DOHH2 (cell line): ENCODE data around the gene TTLL9.

Source experiments
- H3F3A ChIP-seq: fragments of 200-600 bp; sonication (generic), shearing (Covaris generic); 2 replicates; pipeline ENCODE4 v1.6.0; 2016; ENCODE audit warnings: antibody characterized with exemption, mild to moderate bottlenecking; ENCODE audit not compliant: control insufficient read depth, insufficient read depth
- H3K27ac ChIP-seq: fragments of 200-600 bp; sonication (generic); 2 replicates; pipeline ENCODE4 v1.5.1; 2014; ENCODE audit warnings: low read depth, mild to moderate bottlenecking, low read length, moderate library complexity
- H3K27me3 ChIP-seq: fragments of 200-600 bp; sonication (generic); 2 replicates; pipeline ENCODE4 v1.6.1; 2014; ENCODE audit warnings: mild to moderate bottlenecking, low read length, mixed read lengths; ENCODE audit not compliant: control insufficient read depth
- H3K36me3 ChIP-seq: fragments of 200-600 bp; sonication (generic); 2 replicates; pipeline ENCODE4 v1.6.1; 2014; ENCODE audit warnings: mild to moderate bottlenecking, low read length, moderate library complexity, mixed read lengths; ENCODE audit not compliant: control insufficient read depth
- H3K4me1 ChIP-seq: fragments of 200-600 bp; sonication (generic); 2 replicates; pipeline ENCODE4 v1.6.1; 2014; ENCODE audit warnings: mild to moderate bottlenecking, low read length, mixed read lengths; ENCODE audit not compliant: control insufficient read depth
- H3K4me2 ChIP-seq: fragments of 200-600 bp; sonication (generic); 2 replicates; pipeline ENCODE4 v1.6.0; 2014; ENCODE audit warnings: mild to moderate bottlenecking, low read length, moderate library complexity
- H3K4me3 ChIP-seq: fragments of 200-600 bp; sonication (generic); 2 replicates; pipeline ENCODE4 v1.5.1; 2014; ENCODE audit warnings: mild to moderate bottlenecking, low read length, mixed read lengths
- H3K79me2 ChIP-seq: fragments of 200-600 bp; sonication (generic); 2 replicates; pipeline ENCODE4 v1.6.1; 2014; ENCODE audit warnings: mild to moderate bottlenecking, low read length, mixed read lengths; ENCODE audit not compliant: control insufficient read depth
- H3K9me2 ChIP-seq: fragments of 200-600 bp; sonication (generic); replicated peaks from 2 replicates; pipeline ENCODE4 v1.6.1; 2014; ENCODE audit warnings: mild to moderate bottlenecking, low read length, mixed read lengths; ENCODE audit not compliant: control insufficient read depth
- H3K9me3 ChIP-seq: fragments of 200-600 bp; sonication (generic); 2 replicates; pipeline ENCODE4 v1.6.1; 2014; ENCODE audit warnings: antibody characterized with exemption, low read length, mixed read lengths; ENCODE audit not compliant: control insufficient read depth, insufficient read depth
- H4K20me1 ChIP-seq: fragments of 200-600 bp; sonication (generic); 2 replicates; pipeline ENCODE4 v1.6.0; 2014; ENCODE audit warnings: low read depth, mild to moderate bottlenecking, antibody characterized with exemption, low read length, moderate library complexity; ENCODE audit not compliant: control insufficient read depth, insufficient read depth
- CTCF ChIP-seq: fragments of 200-600 bp; sonication (generic); IDR thresholded peaks from one replicate; pipeline ENCODE4 v1.5.1; 2014; ENCODE audit warnings: antibody characterized with exemption, mild to moderate bottlenecking, low read depth, low read length; ENCODE audit not compliant: poor library complexity, severe bottlenecking
- EZH2phosphoT487 ChIP-seq: fragments of 200-600 bp; sonication (generic); IDR thresholded peaks from 2 replicates; pipeline ENCODE4 v1.6.1; 2017; ENCODE audit warnings: borderline replicate concordance, mild to moderate bottlenecking, antibody characterized with exemption, low read length, moderate library complexity, mixed read lengths

The TTLL9 gene

GRCh38 chr20:31953556-31954148, 83.2 kb downstream of the TTLL9 start:
- peaks cover 3% of the 10 kb centered on the region; the same call in 1 of the 2 replicates for H4K20me1 ChIP-seq
- no peaks in the 10 kb centered on the region for H3K9me2 ChIP-seq
- no peak overlapping the region for H3K27ac ChIP-seq
- H3K4me3 ChIP-seq = no peak overlapping the region
- peaks cover 22% of the 10 kb centered on the region for H3K36me3 ChIP-seq
- H3F3A ChIP-seq = no peaks in the 10 kb centered on the region
- H3K4me1 ChIP-seq = peaks cover 11% of the 10 kb centered on the region
- H3K9me3 ChIP-seq = peaks cover 2% of the 10 kb centered on the region; the same call in 1 of the 2 replicates
- no peak overlapping the region for H3K4me2 ChIP-seq
- peaks cover 12% of the 10 kb centered on the region for H3K27me3 ChIP-seq
- peaks cover 30% of the 10 kb centered on the region for H3K79me2 ChIP-seq
- TF ChIP-seq CTCF (no peak), EZH2phosphoT487 (no peak)

DNA sequence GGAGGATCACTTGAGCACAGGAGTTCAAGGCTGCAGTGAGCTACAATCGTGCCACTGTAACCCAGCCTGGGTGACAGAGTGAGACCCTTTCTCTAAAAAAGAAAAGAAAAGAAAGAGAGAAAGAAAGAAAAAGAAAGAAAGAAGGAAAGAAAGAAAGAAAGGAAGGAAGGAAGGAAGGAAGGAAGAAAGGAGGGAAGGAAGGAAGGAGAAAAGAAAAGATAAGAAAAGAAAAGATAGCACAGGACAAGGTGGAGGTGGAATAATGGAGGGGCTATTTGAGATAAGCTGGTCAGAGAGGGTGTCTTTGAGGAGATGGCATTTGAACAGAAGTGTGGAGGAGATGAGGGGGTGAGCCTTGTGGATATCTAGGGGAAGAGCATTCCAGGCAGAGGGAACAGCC, 84.1 kb downstream of the TTLL9 start:
- Histone ChIP-seq H3F3A (no peaks in the 10 kb centered on the region), H4K20me1 (peaks cover 3% of the 10 kb centered on the region; the same call in 1 of the 2 replicates), H3K27me3 (peaks cover 14% of the 10 kb centered on the region), H3K4me3 (no peak overlapping the region), H3K9me2 (no peaks in the 10 kb centered on the region), H3K4me1 (peaks cover 11% of the 10 kb centered on the region), H3K27ac (no peak overlapping the region), H3K4me2 (no peak overlapping the region), H3K36me3 (peaks cover 13% of the 10 kb centered on the region), H3K9me3 (no peaks in the 10 kb centered on the region), H3K79me2 (peaks cover 23% of the 10 kb centered on the region)
- TF ChIP-seq EZH2phosphoT487 (no peak), CTCF (no peak)

DNA sequence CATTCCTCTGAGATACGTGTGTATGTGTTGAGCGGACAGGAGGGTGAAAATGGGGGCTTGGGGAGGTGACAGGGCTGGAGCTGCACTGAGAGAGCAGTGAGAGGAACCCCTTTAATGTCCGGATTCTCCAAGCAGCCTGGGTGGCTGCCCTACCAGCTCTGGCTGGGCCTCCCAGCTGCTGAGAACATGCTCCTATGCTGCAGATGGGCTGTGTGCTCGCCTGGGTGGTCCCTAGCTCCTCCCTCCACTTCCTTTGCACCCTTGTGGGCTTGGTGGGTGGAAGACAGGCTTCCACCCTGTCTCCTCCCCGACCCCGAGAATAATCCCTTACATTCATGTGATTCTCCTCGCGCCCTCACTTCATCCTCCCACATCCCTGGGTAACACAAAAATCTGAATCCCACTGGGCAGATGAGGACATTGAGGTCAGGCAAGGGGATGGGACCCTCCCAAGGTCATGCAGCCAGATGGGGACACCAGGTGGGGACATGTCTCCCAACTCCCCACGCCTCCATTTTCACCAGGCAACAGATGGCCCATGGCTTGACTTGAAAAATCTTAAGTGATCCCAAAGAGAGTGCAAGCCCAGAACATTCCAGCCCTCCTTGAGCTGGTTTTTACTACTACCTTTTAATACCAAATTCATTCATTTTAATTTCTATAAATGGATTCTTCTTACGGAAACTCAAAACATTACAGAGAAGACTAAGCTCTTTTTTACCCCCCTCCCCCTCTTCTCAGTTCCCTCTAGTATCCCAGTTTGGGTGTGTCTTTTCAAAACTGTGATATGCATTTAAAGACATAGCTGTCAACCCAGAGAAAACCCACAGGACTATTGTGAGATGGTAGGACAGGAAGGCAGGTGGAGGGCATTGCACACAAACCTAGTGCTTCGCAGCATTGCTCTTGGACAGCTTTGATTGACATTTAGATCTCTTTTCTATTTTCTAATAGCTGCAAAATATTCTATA, 86.4 kb downstream of the TTLL9 start:
- H3K9me2 ChIP-seq = no peaks in the 10 kb centered on the region
- no peaks in the 10 kb centered on the region for H3F3A ChIP-seq
- no peaks in the 10 kb centered on the region for H3K36me3 ChIP-seq
- H3K27me3 ChIP-seq = peaks cover 14% of the 10 kb centered on the region
- no peaks in the 10 kb centered on the region for H3K4me1 ChIP-seq
- H3K4me3 ChIP-seq = no peak overlapping the region
- no peaks in the 10 kb centered on the region for H3K9me3 ChIP-seq
- H3K4me2 ChIP-seq = no peak overlapping the region
- H3K27ac ChIP-seq = no peak overlapping the region
- no peaks in the 10 kb centered on the region for H3K79me2 ChIP-seq
- H4K20me1 ChIP-seq = no peaks in the 10 kb centered on the region
- no peak for TF ChIP-seq CTCF
- no peak for TF ChIP-seq EZH2phosphoT487
